DLD1 (cell line): ENCODE data around the gene PPTC7.
"Not testable (repeated sequence)": the region's sequence is repeated elsewhere in the genome, so short reads cannot be mapped to it uniquely, and the experiment has no call there.

Experiments used
- in situ Hi-C: cut with HindIII; loops from 2 replicates; pipeline ENCODE4 v1.10.0; 2017; ENCODE audit warnings: low sequenced_read_pairs

The PPTC7 gene

GRCh38 chr12:110583137-110584059, at the start of gene PPTC7:
Gene PPTC7, minus strand, starts transcription at chr12:110583318. Its CDS starts 287 bp downstream, at chr12:110583031.
- in situ Hi-C loops = no loop called here

GRCh38 chr12:110627500-110628195, 44.5 kb upstream of the PPTC7 start:
- in situ Hi-C loops = no loop called here

GRCh38 chr12:110622582-110622981, 39.5 kb upstream of the PPTC7 start:
- in situ Hi-C loops = no loop called here

GRCh38 chr12:110619534-110619953, 36.4 kb upstream of the PPTC7 start:
- in situ Hi-C loops = no loop called here

- in situ Hi-C loops = no loop called here
Observed at GRCh38 chr12:110616471-110617115, 33.5 kb upstream of the PPTC7 start.

- in situ Hi-C loops = no loop called here
Observed at GRCh38 chr12:110615171-110615570, 32.1 kb upstream of the PPTC7 start.

- in situ Hi-C loops = no loop called here
Observed at GRCh38 chr12:110613771-110614684, 30.9 kb upstream of the PPTC7 start, which contains the start of gene TCTN1. Gene TCTN1, plus strand, starts transcription at chr12:110614129. Its CDS starts 54 bp downstream, at chr12:110614183.

GRCh38 chr12:110613071-110613770, 30.1 kb upstream of the PPTC7 start:
- in situ Hi-C loops = no loop called here

GRCh38 chr12:110606253-110606611, 23.1 kb upstream of the PPTC7 start:
- in situ Hi-C loops = no loop called here

GRCh38 chr12:110602085-110602814, 19.1 kb upstream of the PPTC7 start:
- in situ Hi-C loops = not testable (repeated sequence)

GRCh38 chr12:110600254-110600653, 17.1 kb upstream of the PPTC7 start:
- in situ Hi-C loops = no loop called here

GRCh38 chr12:110599334-110599733, 16.2 kb upstream of the PPTC7 start:
- in situ Hi-C loops = no loop called here

- in situ Hi-C loops = no loop called here
Observed at GRCh38 chr12:110597885-110598284, 14.8 kb upstream of the PPTC7 start.

- in situ Hi-C loops = not testable (repeated sequence)
Observed at GRCh38 chr12:110592919-110593318, 9.8 kb upstream of the PPTC7 start.

GRCh38 chr12:110592078-110592477, 9.0 kb upstream of the PPTC7 start:
- in situ Hi-C loops = no loop called here

- in situ Hi-C loops = no loop called here
Observed at GRCh38 chr12:110591451-110592051, 8.4 kb upstream of the PPTC7 start.

- in situ Hi-C loops = no loop called here
Observed at GRCh38 chr12:110590806-110591326, 7.7 kb upstream of the PPTC7 start.

GRCh38 chr12:110590059-110590458, 6.9 kb upstream of the PPTC7 start:
- in situ Hi-C loops = no loop called here
